ENCODE results near the gene PIBF1. TPM values are rescaled to one million over a fixed set of nuclear protein-coding genes. Genes with fewer than 3 reads are reported as not detected.

PIBF1 gene
- total RNA-seq, 1 donor from 2014 or later = 28.3 TPM

DNA sequence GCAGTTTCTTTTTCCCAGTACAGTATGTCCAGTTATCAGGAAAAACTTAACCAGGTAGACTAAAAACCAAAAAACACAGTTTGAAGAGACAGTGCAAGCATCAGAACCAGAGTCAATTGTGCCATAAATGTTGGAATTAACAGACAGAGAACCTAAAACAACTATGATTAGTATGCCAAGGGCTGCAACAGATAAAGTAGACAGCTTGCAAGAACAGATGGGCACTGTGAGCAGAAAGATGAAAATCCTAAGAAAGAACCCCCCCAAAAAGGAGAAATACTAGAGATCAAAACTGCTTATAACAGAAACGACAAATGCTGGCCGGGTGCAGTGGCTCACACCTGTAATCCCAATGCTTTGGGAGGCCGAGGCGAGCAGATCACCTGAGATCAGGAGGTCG is 229.8 kb downstream of the PIBF1 start:
- H3K4me3 ChIP-seq = no peak overlapping the region
- no peak overlapping the region for H3K27ac ChIP-seq
- intact Hi-C loops (cut with DNase I) = no loop called here
- no peaks in the 10 kb centered on the region for H3K4me1 ChIP-seq
- no peaks in the 10 kb centered on the region for H3K27me3 ChIP-seq (ENCODE audit: low read depth)
- TF ChIP-seq, protein P1, sequence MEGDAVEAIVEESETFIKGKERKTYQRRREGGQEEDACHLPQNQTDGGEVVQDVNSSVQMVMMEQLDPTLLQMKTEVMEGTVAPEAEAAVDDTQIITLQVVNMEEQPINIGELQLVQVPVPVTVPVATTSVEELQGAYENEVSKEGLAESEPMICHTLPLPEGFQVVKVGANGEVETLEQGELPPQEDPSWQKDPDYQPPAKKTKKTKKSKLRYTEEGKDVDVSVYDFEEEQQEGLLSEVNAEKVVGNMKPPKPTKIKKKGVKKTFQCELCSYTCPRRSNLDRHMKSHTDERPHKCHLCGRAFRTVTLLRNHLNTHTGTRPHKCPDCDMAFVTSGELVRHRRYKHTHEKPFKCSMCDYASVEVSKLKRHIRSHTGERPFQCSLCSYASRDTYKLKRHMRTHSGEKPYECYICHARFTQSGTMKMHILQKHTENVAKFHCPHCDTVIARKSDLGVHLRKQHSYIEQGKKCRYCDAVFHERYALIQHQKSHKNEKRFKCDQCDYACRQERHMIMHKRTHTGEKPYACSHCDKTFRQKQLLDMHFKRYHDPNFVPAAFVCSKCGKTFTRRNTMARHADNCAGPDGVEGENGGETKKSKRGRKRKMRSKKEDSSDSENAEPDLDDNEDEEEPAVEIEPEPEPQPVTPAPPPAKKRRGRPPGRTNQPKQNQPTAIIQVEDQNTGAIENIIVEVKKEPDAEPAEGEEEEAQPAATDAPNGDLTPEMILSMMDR (IDR thresholded peaks at IDR 0.05) = no peak
- no peaks in the 10 kb centered on the region for H3K9me3 ChIP-seq
- DNase-seq (no peak), ATAC-seq (no peak)
- peaks cover 11% of the 10 kb centered on the region for H3K36me3 ChIP-seq

DNA sequence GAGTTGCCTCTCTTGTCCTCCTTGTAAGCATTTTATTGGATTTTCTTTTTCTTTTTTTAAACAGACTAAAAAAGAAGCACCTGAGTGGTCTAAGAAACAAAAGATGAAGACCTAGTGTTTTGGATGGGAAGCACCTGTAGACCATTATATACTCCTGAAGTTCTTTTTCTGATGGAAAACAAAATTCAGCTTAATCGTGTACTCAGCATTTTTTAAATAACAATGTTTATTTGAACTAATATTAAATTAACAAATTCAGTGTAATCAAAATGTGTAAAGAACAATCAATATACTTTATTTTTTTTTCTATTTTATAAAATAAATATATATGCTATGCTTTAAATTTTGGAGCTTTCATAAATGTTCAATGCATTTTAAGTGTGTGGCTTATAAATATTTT is 233.9 kb downstream of the PIBF1 start:
- Histone ChIP-seq H3K27ac (no peak overlapping the region), H3K36me3 (no peaks in the 10 kb centered on the region), H3K27me3 (ENCODE audit: low read depth) (no peaks in the 10 kb centered on the region), H3K4me1 (no peaks in the 10 kb centered on the region), H3K9me3 (no peaks in the 10 kb centered on the region), H3K4me3 (no peak overlapping the region)
- ATAC-seq (no peak), DNase-seq (no peak)
- TF ChIP-seq, protein P1 (IDR thresholded peaks at IDR 0.05) = no peak
- intact Hi-C loops (cut with DNase I) = no loop called here

DNA sequence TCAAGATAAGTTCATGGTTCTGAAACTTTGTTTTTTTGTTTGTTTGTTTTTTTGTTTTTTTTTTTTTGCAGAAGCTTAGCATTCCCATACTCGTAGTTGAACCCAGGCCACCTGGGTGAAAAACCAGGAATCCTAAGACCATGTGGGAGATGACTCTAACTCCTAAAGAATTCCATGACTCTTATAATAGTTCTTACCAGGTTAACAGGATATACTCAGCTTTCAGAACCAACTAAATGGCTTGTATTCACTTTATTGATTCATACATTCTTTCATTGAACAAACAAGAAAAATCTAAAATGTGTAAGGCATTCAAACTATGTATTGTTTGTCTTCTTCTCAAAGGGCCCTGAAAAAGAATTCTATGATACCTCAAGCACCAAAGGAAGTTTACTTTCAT is 236.4 kb downstream of the PIBF1 start:
- no peaks in the 10 kb centered on the region for H3K36me3 ChIP-seq
- no peak overlapping the region for H3K27ac ChIP-seq
- no peak for DNase-seq
- intact Hi-C loops (cut with DNase I) = no loop called here
- no peaks in the 10 kb centered on the region for H3K9me3 ChIP-seq
- H3K27me3 ChIP-seq (ENCODE audit: low read depth) = no peaks in the 10 kb centered on the region
- peak in 1 of 2 donors; percentile 37 for ATAC-seq
- H3K4me1 ChIP-seq = no peaks in the 10 kb centered on the region
- TF ChIP-seq, protein P1 (IDR thresholded peaks at IDR 0.05) = no peak
- no peak overlapping the region for H3K4me3 ChIP-seq

DNA sequence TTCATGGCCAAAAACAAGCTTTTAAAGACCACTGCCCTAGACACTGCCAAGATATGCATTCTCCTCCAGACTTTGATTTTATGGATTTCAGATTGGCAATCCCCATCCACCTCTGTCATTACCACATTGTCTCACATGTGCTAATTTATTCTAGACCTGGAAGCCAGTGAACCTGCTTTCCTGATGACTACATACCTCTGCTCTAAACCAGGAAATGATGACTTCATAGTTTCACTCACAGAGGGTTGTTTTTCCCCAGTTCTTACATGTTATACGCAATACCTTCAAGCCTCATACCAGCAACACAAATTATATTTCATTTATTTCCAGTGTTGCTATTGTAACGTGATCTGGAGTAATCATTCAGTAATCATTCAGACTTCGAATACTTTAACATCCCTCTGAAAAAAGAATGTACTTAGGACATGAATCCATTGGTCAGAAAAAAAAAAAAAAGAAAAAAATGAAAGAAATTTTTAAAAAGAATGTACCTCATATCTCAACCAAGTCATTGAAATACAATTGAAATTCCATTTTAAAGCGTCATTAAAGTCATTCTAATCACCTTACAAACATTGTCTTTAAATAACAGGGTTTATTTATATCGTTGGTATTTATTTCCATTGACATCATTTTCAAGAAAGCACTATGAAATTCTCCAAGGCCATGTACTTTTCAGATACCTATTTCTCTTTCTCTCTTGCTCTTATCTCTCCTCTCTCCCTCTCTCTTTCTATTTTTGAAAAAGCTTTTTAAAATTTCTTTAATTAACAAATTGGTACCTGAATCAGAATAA is 243.5 kb downstream of the PIBF1 start:
- no peak for DNase-seq
- Histone ChIP-seq H3K27ac (no peak overlapping the region), H3K4me1 (no peaks in the 10 kb centered on the region), H3K9me3 (no peaks in the 10 kb centered on the region), H3K4me3 (no peak overlapping the region), H3K27me3 (ENCODE audit: low read depth) (no peaks in the 10 kb centered on the region), H3K36me3 (no peaks in the 10 kb centered on the region)
- intact Hi-C loops (cut with DNase I) = no loop called here
- peak; percentile 47 to 86 for ATAC-seq
- TF ChIP-seq, protein P1 (IDR thresholded peaks at IDR 0.05) = no peak

DNA sequence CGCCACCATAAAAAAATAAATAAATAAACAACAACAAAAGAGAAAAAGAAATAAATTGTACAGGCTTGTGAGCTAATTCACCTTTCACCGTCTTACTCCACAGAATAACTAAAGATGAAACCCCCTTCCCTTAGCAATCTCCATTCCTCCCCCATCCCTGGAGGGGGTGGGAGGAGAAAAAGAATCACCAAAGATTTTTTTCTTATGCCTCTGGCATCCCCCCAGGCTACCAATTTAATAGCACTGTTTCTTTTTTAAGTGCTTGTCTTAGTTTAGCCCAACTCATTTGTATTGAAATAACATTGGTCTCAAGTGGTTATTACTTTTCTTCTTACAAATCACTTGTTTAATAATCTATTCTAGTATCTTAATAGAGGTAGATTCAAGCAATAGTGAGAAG is 253.0 kb downstream of the PIBF1 start:
- ATAC-seq (no peak), DNase-seq (no peak)
- no peak overlapping the region for H3K27ac ChIP-seq
- no peaks in the 10 kb centered on the region for H3K4me1 ChIP-seq
- no peaks in the 10 kb centered on the region for H3K27me3 ChIP-seq (ENCODE audit: low read depth)
- TF ChIP-seq, protein P1 (IDR thresholded peaks at IDR 0.05) = no peak
- no peaks in the 10 kb centered on the region for H3K36me3 ChIP-seq
- no peaks in the 10 kb centered on the region for H3K9me3 ChIP-seq
- H3K4me3 ChIP-seq = no peak overlapping the region
- intact Hi-C loops (cut with DNase I) = no loop called here
